IMR-90 (cell line): Measurements from ENCODE around the gene RBM28. TPM values are rescaled to one million over a fixed set of nuclear protein-coding genes. Genes with fewer than 3 reads are reported as not detected.

Experiments
- ATAC-seq: fragments of 200-7000 bp; cut with Tn5 transposase; 2 replicates; pipeline ENCODE4 v1.9.1; 2020; ENCODE audit warnings: low read depth, mild to moderate bottlenecking, moderate library complexity
- BruUV-seq: library from RNA; stranded (reverse); fragments of 400-500 nt; replicated peaks from 2 replicates; lab custom pipeline; 2021; lab: Mats Ljungman, UMichigan
- CTCF ChIA-PET: fragments of 300-600 bp; formaldehyde crosslinking; extraction: SDS; loops from one replicate; lab custom pipeline; 2021; ENCODE audit warnings: antibody characterized with exemption; lab: Yijun Ruan, JAX
- POLR2A ChIA-PET: fragments of 300-600 bp; sonication (Branson Sonifier 250); formaldehyde crosslinking; loops from one replicate; lab custom pipeline; 2022; ENCODE audit warnings: antibody characterized with exemption; ENCODE audit not compliant: unreplicated experiment; lab: Charles Lee
- DNase-seq: peaks from one replicate; pipeline ENCODE4 v3.0.0; 2013
- H2AFZ ChIP-seq: replicated peaks from 2 replicates; pipeline ENCODE3; 2013; ENCODE audit warnings: low read length, mild to moderate bottlenecking; ENCODE audit not compliant: poor library complexity
- H2AK5ac ChIP-seq: 2 replicates; pipeline ENCODE4 v1.6.1; 2013; ENCODE audit warnings: low read depth, low read length, inconsistent platforms
- H2AK9ac ChIP-seq: replicated peaks from 2 replicates; pipeline ENCODE3; 2013; ENCODE audit warnings: mild to moderate bottlenecking, low read depth, low read length, moderate library complexity; ENCODE audit not compliant: poor library complexity
- H2BK120ac ChIP-seq: 2 replicates; pipeline ENCODE4 v1.6.1; 2013; ENCODE audit warnings: low read depth, low read length, inconsistent platforms
- H2BK15ac ChIP-seq: 3 replicates; pipeline ENCODE4 v1.6.1; 2013; ENCODE audit warnings: low read depth, low read length, inconsistent platforms
- H2BK20ac ChIP-seq: 2 replicates; pipeline ENCODE4 v1.6.1; 2013; ENCODE audit warnings: low read depth, mild to moderate bottlenecking, inconsistent platforms, low read length, moderate library complexity
- H2BK5ac ChIP-seq: 2 replicates; pipeline ENCODE4 v1.6.1; 2013; ENCODE audit warnings: mild to moderate bottlenecking, low read depth, low read length, inconsistent platforms; ENCODE audit not compliant: poor library complexity, severe bottlenecking
- H3K14ac ChIP-seq: replicated peaks from 2 replicates; pipeline ENCODE4 v1.6.1; 2013; ENCODE audit warnings: low read depth, low read length, inconsistent platforms
- H3K18ac ChIP-seq: 2 replicates; pipeline ENCODE4 v1.6.1; 2013; ENCODE audit warnings: low read depth, low read length, control low read depth
- H3K23ac ChIP-seq: 2 replicates; pipeline ENCODE4 v1.6.1; 2013; ENCODE audit warnings: low read depth, low read length, inconsistent platforms
- H3K27ac ChIP-seq: 2 replicates; pipeline ENCODE4 v1.5.1; 2013; ENCODE audit warnings: mild to moderate bottlenecking, control low read depth, low read length; ENCODE audit not compliant: insufficient read depth
- H3K27me3 ChIP-seq: 2 replicates; pipeline ENCODE4 v1.6.1; 2013; ENCODE audit warnings: low read length; ENCODE audit not compliant: control insufficient read depth, insufficient read depth
- H3K36me3 ChIP-seq: 2 replicates; pipeline ENCODE4 v1.6.1; 2013; ENCODE audit warnings: low read length, mixed read lengths; ENCODE audit not compliant: control insufficient read depth, insufficient read depth
- H3K4ac ChIP-seq: 2 replicates; pipeline ENCODE4 v1.6.1; 2013; ENCODE audit warnings: low read depth, low read length, inconsistent platforms
- H3K4me1 ChIP-seq: 2 replicates; pipeline ENCODE4 v1.6.1; 2013; ENCODE audit warnings: low read length, mixed read lengths; ENCODE audit not compliant: control insufficient read depth, insufficient read depth
- H3K4me2 ChIP-seq: 2 replicates; pipeline ENCODE4 v1.6.1; 2013; ENCODE audit warnings: low read depth, mild to moderate bottlenecking, control low read depth, low read length, moderate library complexity
- H3K4me3 ChIP-seq: 2 replicates; pipeline ENCODE4 v1.5.1; 2013; ENCODE audit warnings: low read depth, mild to moderate bottlenecking, control low read depth, low read length, moderate library complexity; ENCODE audit not compliant: insufficient read depth
- H3K56ac ChIP-seq: 2 replicates; pipeline ENCODE4 v1.6.1; 2013; ENCODE audit warnings: low read length, inconsistent platforms; ENCODE audit not compliant: insufficient read depth; ENCODE audit errors: extremely low read depth
- H3K79me1 ChIP-seq, 2 experiments: 2 replicates each; pipeline ENCODE4 v1.6.1; 2013; ENCODE audit warnings: low read length in 2 of 2, inconsistent platforms in 1 of 2, low read depth in 1 of 2
- H3K9ac ChIP-seq: 2 replicates; pipeline ENCODE4 v1.6.1; 2013; ENCODE audit warnings: low read depth, low read length, control low read depth
- H3K9me1 ChIP-seq: 2 replicates; pipeline ENCODE4 v1.6.1; 2013; ENCODE audit warnings: low read length, inconsistent platforms; ENCODE audit not compliant: insufficient read depth
- H3K9me3 ChIP-seq: 2 replicates; pipeline ENCODE4 v1.6.1; 2013; ENCODE audit warnings: low read length; ENCODE audit not compliant: control insufficient read depth, insufficient read depth
- H4K20me1 ChIP-seq: 2 replicates; pipeline ENCODE4 v1.6.1; 2013; ENCODE audit warnings: low read length, inconsistent platforms; ENCODE audit not compliant: insufficient read depth
- H4K5ac ChIP-seq: 2 replicates; pipeline ENCODE4 v1.6.1; 2013; ENCODE audit warnings: mild to moderate bottlenecking, low read depth, low read length, control low read depth
- H4K8ac ChIP-seq, 2 experiments: 2 replicates each; pipeline ENCODE4 v1.6.1; 2013; ENCODE audit warnings: low read depth in 2 of 2, low read length in 2 of 2, control low read depth in 1 of 2, inconsistent platforms in 1 of 2
- H4K91ac ChIP-seq: 2 replicates; pipeline ENCODE4 v1.6.1; 2013; ENCODE audit warnings: low read depth, low read length, inconsistent platforms; ENCODE audit not compliant: insufficient read depth
- BHLHE40 ChIP-seq: fragments of 150-350 bp; IDR thresholded peaks from 2 replicates; pipeline ENCODE4 v1.6.1; 2016; ENCODE audit warnings: mild to moderate bottlenecking, low read depth, low read length
- CEBPB ChIP-seq: IDR thresholded peaks from 2 replicates; pipeline ENCODE4 v1.6.1; 2012; ENCODE audit warnings: low read depth, low read length, improper control_type of control experiment
- CHD1 ChIP-seq: IDR thresholded peaks from 2 replicates; pipeline ENCODE4 v1.6.1; 2012; ENCODE audit warnings: low read depth, low read length, improper control_type of control experiment
- CTCF ChIP-seq: conservative IDR thresholded peaks from 2 replicates; pipeline ENCODE4 v1.5.1; 2012; ENCODE audit warnings: mild to moderate bottlenecking, low read depth, low read length, improper control_type of control experiment
- ELK1 ChIP-seq: fragments of 150-350 bp; IDR thresholded peaks from 2 replicates; pipeline ENCODE4 v1.6.1; 2016; ENCODE audit warnings: low read depth, mild to moderate bottlenecking, low read length, moderate library complexity, borderline replicate concordance
- FOS ChIP-seq: fragments of 150-350 bp; IDR thresholded peaks from 2 replicates; pipeline ENCODE4 v1.6.1; 2016; ENCODE audit warnings: low read depth, low read length
- MAFK ChIP-seq: IDR thresholded peaks from 2 replicates; pipeline ENCODE4 v1.6.1; 2012; ENCODE audit warnings: low read depth, low read length, improper control_type of control experiment
- MAZ ChIP-seq: IDR thresholded peaks from 2 replicates; pipeline ENCODE4 v1.6.1; 2012; ENCODE audit warnings: low read depth, mild to moderate bottlenecking, low read length, improper control_type of control experiment, moderate library complexity, borderline replicate concordance
- MXI1 ChIP-seq: IDR thresholded peaks from 2 replicates; pipeline ENCODE4 v1.6.1; 2012; ENCODE audit warnings: low read depth, mild to moderate bottlenecking, low read length, moderate library complexity, borderline replicate concordance
- NFE2L2 ChIP-seq: fragments of 150-350 bp; IDR thresholded peaks from 2 replicates; pipeline ENCODE4 v1.6.1; 2016; ENCODE audit warnings: low read depth, mild to moderate bottlenecking, low read length
- POLR2A ChIP-seq: IDR thresholded peaks from 2 replicates; pipeline ENCODE4 v1.6.1; 2012; ENCODE audit warnings: mild to moderate bottlenecking, low read depth, low read length
- RAD21 ChIP-seq: IDR thresholded peaks from 2 replicates; pipeline ENCODE4 v1.6.1; 2012; ENCODE audit warnings: low read length, improper control_type of control experiment
- RCOR1 ChIP-seq: IDR thresholded peaks from 2 replicates; pipeline ENCODE4 v1.6.1; 2012; ENCODE audit warnings: mild to moderate bottlenecking, low read length, improper control_type of control experiment; ENCODE audit not compliant: insufficient replicate concordance
- RFX5 ChIP-seq: IDR thresholded peaks from 2 replicates; pipeline ENCODE4 v1.8.0; 2012; ENCODE audit warnings: low read depth, mild to moderate bottlenecking, low read length, moderate library complexity
- SMC3 ChIP-seq: fragments of 150-350 bp; IDR thresholded peaks from 2 replicates; pipeline ENCODE4 v1.6.1; 2016; ENCODE audit warnings: low read depth, mild to moderate bottlenecking, antibody characterized with exemption, low read length, moderate library complexity
- USF2 ChIP-seq: fragments of 150-350 bp; IDR thresholded peaks from 2 replicates; pipeline ENCODE4 v1.6.1; 2017; ENCODE audit warnings: mild to moderate bottlenecking, antibody characterized with exemption, low read length, low read depth
- WGBS, 2 experiments: methylation state at CpG; one replicate each; pipeline versions ENCODE4 v1.1.5 to v1.1.7; 2013; ENCODE audit warnings: missing lambda C conversion rate in 2 of 2; ENCODE audit not compliant: insufficient read length in 1 of 2; ENCODE audit errors: extremely low coverage in 2 of 2; 5-methylcytosine and 5-hydroxymethylcytosine counted together
- dilution Hi-C: fragments of 300-500 bp; cut with HindIII; formaldehyde crosslinking; loops from one replicate; pipeline ENCODE4 v1.14.3; 2018; ENCODE audit warnings: low sequenced_read_pairs; ENCODE audit not compliant: unreplicated experiment
- in situ Hi-C: fragments of 300-500 bp; cut with MboI; formaldehyde crosslinking; loops from 3 replicates; pipeline ENCODE4 v1.14.3; 2019; ENCODE audit warnings: low sequenced_read_pairs, inconsistent platforms, mixed read lengths
- intact Hi-C: fragments of 100-400 bp; cut with micrococcal nuclease; formaldehyde crosslinking; loops from 2 replicates; pipeline ENCODE4 v1.10.0; 2022
- polyA plus RNA-seq, 3 experiments: library from polyadenylated mRNA; depleted of rRNA; stranded (reverse); fragments of >200 nt; gene quantifications; 2 replicates each; pipeline ENCODE4 v1.2.3, GENCODE V29; 2012; ENCODE audit warnings: low replicate concordance in 1 of 3
- total RNA-seq: library from RNA; depleted of rRNA; stranded (reverse); fragments of >200 nt; gene quantifications from 2 replicates; pipeline ENCODE4 v1.2.3, GENCODE V29; 2012

RBM28 gene
- total and polyA plus RNA-seq, 2 of the 4 experiments (the other 2 are of a cell fraction): 12.4 to 20.4 TPM

- Histone ChIP-seq H4K91ac (no peak overlapping the region), H3K27ac (no peak overlapping the region), H2BK15ac (no peak overlapping the region), H3K9ac (no peak overlapping the region), H3K4me1 (no peaks in the 10 kb centered on the region), H4K8ac (no peak overlapping the region), H2BK5ac (no peak overlapping the region), H2BK120ac (no peak overlapping the region), H3K9me3 (no peaks in the 10 kb centered on the region), H3K18ac (no peak overlapping the region), H2AK5ac (no peak overlapping the region), H3K56ac (no peak overlapping the region), H2AK9ac (no peak overlapping the region), H3K23ac (no peak overlapping the region), H3K79me1 (no peaks in the 10 kb centered on the region), H3K36me3 (no peaks in the 10 kb centered on the region), H4K5ac (no peak overlapping the region), H3K4me3 (no peak overlapping the region), H3K27me3 (peaks cover 53% of the 10 kb centered on the region), H2AFZ (no peak overlapping the region), H4K20me1 (no peaks in the 10 kb centered on the region), H3K14ac (no peak overlapping the region), H3K4me2 (no peak overlapping the region), H3K9me1 (no peaks in the 10 kb centered on the region), H2BK20ac (no peak overlapping the region), H3K4ac (no peak overlapping the region)
- CTCF ChIA-PET: no interaction called here
- 29% methylated on average over 1 of the region's 4 CpGs; no CpG with 5 or more reads in 1 of the 2 experiments for WGBS, 2 experiments
- TF ChIP-seq FOS (no peak), SMC3 (no peak), MXI1 (no peak), CEBPB (no peak), MAZ (no peak), RFX5 (no peak), RCOR1 (no peak), USF2 (no peak), ELK1 (no peak), RAD21 (no peak), CTCF (no peak), CHD1 (no peak), POLR2A (no peak), MAFK (no peak), BHLHE40 (no peak), NFE2L2 (no peak)
- dilution Hi-C loops (no loop called here), in situ Hi-C loops (no loop called here), intact Hi-C loops (no loop called here)
- no TSS peak for BruUV-seq
- ATAC-seq: no peak
- POLR2A ChIA-PET: no interaction called here
- no peak for DNase-seq
Measured at GRCh38 chr7:128251337-128251736, 92.4 kb downstream of the RBM28 start.
